Measurements from ENCODE around the gene ATXN7L3.

The ATXN7L3 gene

DNA sequence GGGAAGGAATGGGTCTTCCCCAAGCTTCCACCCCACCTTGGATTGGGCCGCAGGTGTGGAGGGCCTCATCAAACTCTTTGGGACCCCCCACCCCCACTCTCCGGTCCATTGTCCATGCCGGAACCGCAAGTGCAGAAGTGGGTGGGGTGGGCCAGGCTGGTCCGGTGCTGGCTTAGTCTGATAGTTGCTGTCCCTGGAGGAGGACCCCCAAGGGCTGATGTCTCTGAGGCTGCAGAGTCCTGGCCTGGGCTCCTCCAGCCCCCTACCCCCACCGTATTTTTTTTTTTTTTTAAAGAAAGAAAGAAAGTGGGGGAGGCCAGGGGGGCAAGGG is 7.1 kb upstream of the ATXN7L3 start:
- no peak for TF ChIP-seq CTCF (IDR thresholded peaks at IDR 0.05; ENCODE audit: insufficient read depth, low read depth, low read length, missing control alignments)
- H3K4me3 ChIP-seq (ENCODE audit: low read length), result no peak overlapping the region
- DNase-seq (ENCODE audit: low read depth), result no peak

DNA sequence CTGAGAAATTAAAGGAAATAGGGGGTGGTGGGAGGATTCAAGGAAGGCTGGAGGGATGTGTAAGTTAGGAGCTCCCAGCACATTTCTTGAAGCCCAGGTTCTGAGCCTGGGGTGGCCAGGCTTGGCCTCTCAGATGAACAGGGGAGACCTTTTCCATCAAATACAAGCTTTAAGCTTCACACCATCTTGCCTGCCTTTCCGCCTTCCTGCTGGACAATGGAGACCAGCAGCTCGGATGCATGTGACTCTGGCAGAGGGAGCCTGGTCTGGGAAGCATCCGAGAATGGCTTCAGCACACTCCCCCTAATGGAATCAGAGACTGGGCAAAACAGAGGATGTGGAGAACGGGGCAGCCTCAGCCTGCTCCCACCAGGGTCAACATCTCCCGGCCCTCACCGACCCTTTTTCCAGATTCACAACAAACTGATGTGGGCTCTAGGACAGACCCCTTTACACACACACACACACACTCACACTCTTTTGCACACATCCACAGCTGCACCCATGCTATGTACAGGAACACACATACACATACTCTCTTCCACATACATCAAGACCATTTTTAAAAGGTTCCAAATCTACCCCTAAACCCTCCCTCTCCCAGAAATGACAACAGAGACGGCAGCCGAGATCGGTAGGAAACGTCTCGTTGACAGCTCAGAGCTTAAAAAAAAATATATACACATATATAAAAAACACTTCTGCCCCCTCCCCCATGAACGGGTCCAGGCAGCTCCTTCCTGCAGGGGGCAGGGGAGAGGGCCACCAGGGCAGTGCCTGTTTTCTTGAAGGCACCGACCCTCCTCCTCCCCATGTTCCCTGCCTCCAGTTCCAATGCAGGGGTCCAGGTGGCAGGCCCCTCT is 6.5 kb upstream of the ATXN7L3 start:
- TF ChIP-seq CTCF (IDR thresholded peaks at IDR 0.05; ENCODE audit: insufficient read depth, low read depth, low read length, missing control alignments), result peak; percentile 26
- H3K4me3 ChIP-seq (ENCODE audit: low read length), result no peak overlapping the region
- no peak for DNase-seq (ENCODE audit: low read depth)

- no peak for TF ChIP-seq CTCF (IDR thresholded peaks at IDR 0.05; ENCODE audit: insufficient read depth, low read depth, low read length, missing control alignments)
- peak; percentile 61 for DNase-seq (ENCODE audit: low read depth)
- no peak overlapping the region for H3K4me3 ChIP-seq (ENCODE audit: low read length)
Measured at GRCh38 chr17:44204441-44204882, 4.8 kb upstream of the ATXN7L3 start.

GRCh38 chr17:44203731-44204440 is 4.2 kb upstream of the ATXN7L3 start:
- H3K4me3 ChIP-seq (ENCODE audit: low read length), result no peak overlapping the region
- DNase-seq (ENCODE audit: low read depth), result peak; percentile 37
- TF ChIP-seq CTCF (IDR thresholded peaks at IDR 0.05; ENCODE audit: insufficient read depth, low read depth, low read length, missing control alignments), result peak; percentile 75

- TF ChIP-seq CTCF (IDR thresholded peaks at IDR 0.05; ENCODE audit: insufficient read depth, low read depth, low read length, missing control alignments), result no peak
Measured at GRCh38 chr17:44202756-44203155, 3.1 kb upstream of the ATXN7L3 start.

GRCh38 chr17:44200478-44201155 is 933 bp upstream of the ATXN7L3 start:
- no peak for DNase-seq (ENCODE audit: low read depth)
- no peak for TF ChIP-seq CTCF (IDR thresholded peaks at IDR 0.05; ENCODE audit: insufficient read depth, low read depth, low read length, missing control alignments)
- peak overlapping the region; percentile 56 for H3K4me3 ChIP-seq (ENCODE audit: low read length)

More at GRCh38 chr17:44202756-44203155, 3.1 kb upstream of the ATXN7L3 start:
- no peak overlapping the region for H3K4me3 ChIP-seq (ENCODE audit: low read length)
- DNase-seq (ENCODE audit: low read depth), result no peak

All from epithelial cell of esophagus (primary cell).